ENCODE results near the gene TTC28. TPM values are rescaled to one million over a fixed set of nuclear protein-coding genes. Genes with fewer than 3 reads are reported as not detected.

Gene TTC28
- polyA plus RNA-seq, 1 donor from 2014 or later = 14.8 TPM

- TF ChIP-seq SMC3 (conservative IDR thresholded peaks at IDR 0.05; ENCODE audit: poor library complexity) = no peak
- TF ChIP-seq EZH2 (IDR thresholded peaks at IDR 0.05; ENCODE audit: borderline replicate concordance, insufficient read depth, low read length, poor library complexity, severe bottlenecking) = no peak
- TF ChIP-seq MXI1 (conservative IDR thresholded peaks at IDR 0.05; ENCODE audit: poor library complexity, severe bottlenecking) = no peak
- TF ChIP-seq POLR2AphosphoS5 (IDR thresholded peaks at IDR 0.05) = no peak
- no peak for TF ChIP-seq TAF1 (IDR thresholded peaks at IDR 0.05; ENCODE audit: low read depth)
- TF ChIP-seq RAD21 (conservative IDR thresholded peaks at IDR 0.05) = no peak
- TF ChIP-seq, protein P1, sequence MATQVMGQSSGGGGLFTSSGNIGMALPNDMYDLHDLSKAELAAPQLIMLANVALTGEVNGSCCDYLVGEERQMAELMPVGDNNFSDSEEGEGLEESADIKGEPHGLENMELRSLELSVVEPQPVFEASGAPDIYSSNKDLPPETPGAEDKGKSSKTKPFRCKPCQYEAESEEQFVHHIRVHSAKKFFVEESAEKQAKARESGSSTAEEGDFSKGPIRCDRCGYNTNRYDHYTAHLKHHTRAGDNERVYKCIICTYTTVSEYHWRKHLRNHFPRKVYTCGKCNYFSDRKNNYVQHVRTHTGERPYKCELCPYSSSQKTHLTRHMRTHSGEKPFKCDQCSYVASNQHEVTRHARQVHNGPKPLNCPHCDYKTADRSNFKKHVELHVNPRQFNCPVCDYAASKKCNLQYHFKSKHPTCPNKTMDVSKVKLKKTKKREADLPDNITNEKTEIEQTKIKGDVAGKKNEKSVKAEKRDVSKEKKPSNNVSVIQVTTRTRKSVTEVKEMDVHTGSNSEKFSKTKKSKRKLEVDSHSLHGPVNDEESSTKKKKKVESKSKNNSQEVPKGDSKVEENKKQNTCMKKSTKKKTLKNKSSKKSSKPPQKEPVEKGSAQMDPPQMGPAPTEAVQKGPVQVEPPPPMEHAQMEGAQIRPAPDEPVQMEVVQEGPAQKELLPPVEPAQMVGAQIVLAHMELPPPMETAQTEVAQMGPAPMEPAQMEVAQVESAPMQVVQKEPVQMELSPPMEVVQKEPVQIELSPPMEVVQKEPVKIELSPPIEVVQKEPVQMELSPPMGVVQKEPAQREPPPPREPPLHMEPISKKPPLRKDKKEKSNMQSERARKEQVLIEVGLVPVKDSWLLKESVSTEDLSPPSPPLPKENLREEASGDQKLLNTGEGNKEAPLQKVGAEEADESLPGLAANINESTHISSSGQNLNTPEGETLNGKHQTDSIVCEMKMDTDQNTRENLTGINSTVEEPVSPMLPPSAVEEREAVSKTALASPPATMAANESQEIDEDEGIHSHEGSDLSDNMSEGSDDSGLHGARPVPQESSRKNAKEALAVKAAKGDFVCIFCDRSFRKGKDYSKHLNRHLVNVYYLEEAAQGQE (IDR thresholded peaks at IDR 0.05; ENCODE audit: borderline replicate concordance) = no peak
- H2AFZ ChIP-seq (ENCODE audit: low read depth, low read length) = no peak overlapping the region
- peaks cover 5% of the 10 kb centered on the region for H3K36me3 ChIP-seq (ENCODE audit: insufficient read depth, low read length)
- no peak overlapping the region for H3K4me3 ChIP-seq (ENCODE audit: low read length)
- no peaks in the 10 kb centered on the region for H3K9me3 ChIP-seq (ENCODE audit: low read length)
- no peaks in the 10 kb centered on the region for H4K20me1 ChIP-seq (ENCODE audit: insufficient read depth)
- H3F3A ChIP-seq (ENCODE audit: insufficient read depth, low read length, poor library complexity, severe bottlenecking) = no peaks in the 10 kb centered on the region
- H3K79me2 ChIP-seq (replicated peaks; ENCODE audit: insufficient read depth, low read length) = no peaks in the 10 kb centered on the region
- no peak overlapping the region for H3K4me2 ChIP-seq (ENCODE audit: low read length)
- no peak overlapping the region for H3K9ac ChIP-seq (ENCODE audit: low read length)
- H3K27ac ChIP-seq (ENCODE audit: low read length) = no peak overlapping the region
- no peaks in the 10 kb centered on the region for H3K9me2 ChIP-seq (ENCODE audit: insufficient read depth, low read length)
- H3K27me3 ChIP-seq (ENCODE audit: insufficient read depth, low read depth, low read length) = no peaks in the 10 kb centered on the region
Observed at GRCh38 chr22:28025866-28026575, 653.6 kb downstream of the TTC28 start.

- no peaks in the 10 kb centered on the region for H3K9me3 ChIP-seq (ENCODE audit: low read length)
- peaks cover 5% of the 10 kb centered on the region for H3K36me3 ChIP-seq (ENCODE audit: insufficient read depth, low read length)
- H2AFZ ChIP-seq (ENCODE audit: low read depth, low read length) = no peak overlapping the region
- no peak overlapping the region for H3K4me2 ChIP-seq (ENCODE audit: low read length)
- H3K9ac ChIP-seq (ENCODE audit: low read length) = no peak overlapping the region
- no peak for TF ChIP-seq EP300 (conservative IDR thresholded peaks at IDR 0.05; ENCODE audit: poor library complexity, severe bottlenecking)
- TF ChIP-seq SMC3 (conservative IDR thresholded peaks at IDR 0.05; ENCODE audit: poor library complexity) = no peak
- TF ChIP-seq TAF1 (IDR thresholded peaks at IDR 0.05; ENCODE audit: low read depth) = no peak
- TF ChIP-seq CTCF (IDR thresholded peaks at IDR 0.05; ENCODE audit: poor library complexity, severe bottlenecking) = no peak
- TF ChIP-seq POLR2AphosphoS5 (IDR thresholded peaks at IDR 0.05) = no peak
- no peak overlapping the region for H3K27ac ChIP-seq (ENCODE audit: low read length)
- H3F3A ChIP-seq (ENCODE audit: insufficient read depth, low read length, poor library complexity, severe bottlenecking) = no peaks in the 10 kb centered on the region
- H3K27me3 ChIP-seq (ENCODE audit: insufficient read depth, low read depth, low read length) = no peaks in the 10 kb centered on the region
- H4K20me1 ChIP-seq (ENCODE audit: insufficient read depth) = no peaks in the 10 kb centered on the region
- no peaks in the 10 kb centered on the region for H3K79me2 ChIP-seq (replicated peaks; ENCODE audit: insufficient read depth, low read length)
- no peaks in the 10 kb centered on the region for H3K9me2 ChIP-seq (ENCODE audit: insufficient read depth, low read length)
- H3K4me3 ChIP-seq (ENCODE audit: low read length) = no peak overlapping the region
Observed at GRCh38 chr22:28025333-28025732, 654.3 kb downstream of the TTC28 start.

Measured in neural cell (in vitro differentiated cells).